ENCODE measurements around the gene MSRB1. TPM values are rescaled to one million over a fixed set of nuclear protein-coding genes. Genes with fewer than 3 reads are reported as not detected.

Gene MSRB1
- total RNA-seq, 1 experiment from 2014 or later = 26.4 TPM

DNA sequence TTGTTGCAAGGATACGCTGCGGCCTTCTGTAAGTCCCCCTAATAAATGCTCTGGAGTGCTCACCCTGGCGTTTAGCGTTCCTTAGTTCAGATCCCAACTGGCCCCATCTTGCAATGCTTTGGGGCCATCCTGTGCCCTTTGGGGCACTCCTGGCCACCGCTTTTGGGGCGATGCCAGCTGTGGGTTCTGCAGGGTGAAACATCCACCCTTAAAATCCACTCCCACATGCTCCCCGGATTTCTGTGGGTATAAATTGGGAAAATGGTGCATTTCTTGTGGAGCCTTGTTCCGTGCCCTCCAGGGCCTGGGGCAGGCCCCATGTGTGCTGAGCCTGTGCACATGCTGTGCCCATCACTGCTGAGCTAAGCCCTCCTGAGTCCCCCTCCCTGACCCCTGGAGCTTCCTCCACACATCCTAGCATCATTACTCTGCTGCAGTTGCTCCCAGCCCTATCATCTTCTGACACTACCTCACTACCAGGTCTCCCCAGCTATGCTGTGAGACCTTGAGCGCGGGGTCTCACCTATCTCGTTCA is 6.0 kb downstream of the MSRB1 start:
- CTCF ChIA-PET = no interaction called here
- H3K36me3 Mint-ChIP-seq = peaks cover 12% of the 10 kb centered on the region
- DNase-seq (ENCODE audit: low spot score) = no peak
- ATAC-seq = no peak
- H3K4me3 Mint-ChIP-seq = no peak overlapping the region
- H3K4me1 Mint-ChIP-seq = peaks cover 9% of the 10 kb centered on the region
- POLR2A ChIA-PET = no interaction called here
- TF ChIP-seq, protein P1, sequence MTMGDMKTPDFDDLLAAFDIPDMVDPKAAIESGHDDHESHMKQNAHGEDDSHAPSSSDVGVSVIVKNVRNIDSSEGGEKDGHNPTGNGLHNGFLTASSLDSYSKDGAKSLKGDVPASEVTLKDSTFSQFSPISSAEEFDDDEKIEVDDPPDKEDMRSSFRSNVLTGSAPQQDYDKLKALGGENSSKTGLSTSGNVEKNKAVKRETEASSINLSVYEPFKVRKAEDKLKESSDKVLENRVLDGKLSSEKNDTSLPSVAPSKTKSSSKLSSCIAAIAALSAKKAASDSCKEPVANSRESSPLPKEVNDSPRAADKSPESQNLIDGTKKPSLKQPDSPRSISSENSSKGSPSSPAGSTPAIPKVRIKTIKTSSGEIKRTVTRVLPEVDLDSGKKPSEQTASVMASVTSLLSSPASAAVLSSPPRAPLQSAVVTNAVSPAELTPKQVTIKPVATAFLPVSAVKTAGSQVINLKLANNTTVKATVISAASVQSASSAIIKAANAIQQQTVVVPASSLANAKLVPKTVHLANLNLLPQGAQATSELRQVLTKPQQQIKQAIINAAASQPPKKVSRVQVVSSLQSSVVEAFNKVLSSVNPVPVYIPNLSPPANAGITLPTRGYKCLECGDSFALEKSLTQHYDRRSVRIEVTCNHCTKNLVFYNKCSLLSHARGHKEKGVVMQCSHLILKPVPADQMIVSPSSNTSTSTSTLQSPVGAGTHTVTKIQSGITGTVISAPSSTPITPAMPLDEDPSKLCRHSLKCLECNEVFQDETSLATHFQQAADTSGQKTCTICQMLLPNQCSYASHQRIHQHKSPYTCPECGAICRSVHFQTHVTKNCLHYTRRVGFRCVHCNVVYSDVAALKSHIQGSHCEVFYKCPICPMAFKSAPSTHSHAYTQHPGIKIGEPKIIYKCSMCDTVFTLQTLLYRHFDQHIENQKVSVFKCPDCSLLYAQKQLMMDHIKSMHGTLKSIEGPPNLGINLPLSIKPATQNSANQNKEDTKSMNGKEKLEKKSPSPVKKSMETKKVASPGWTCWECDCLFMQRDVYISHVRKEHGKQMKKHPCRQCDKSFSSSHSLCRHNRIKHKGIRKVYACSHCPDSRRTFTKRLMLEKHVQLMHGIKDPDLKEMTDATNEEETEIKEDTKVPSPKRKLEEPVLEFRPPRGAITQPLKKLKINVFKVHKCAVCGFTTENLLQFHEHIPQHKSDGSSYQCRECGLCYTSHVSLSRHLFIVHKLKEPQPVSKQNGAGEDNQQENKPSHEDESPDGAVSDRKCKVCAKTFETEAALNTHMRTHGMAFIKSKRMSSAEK (CRISPR knock-in tag; IDR thresholded peaks at IDR 0.05; ENCODE audit: borderline replicate concordance) = no peak
- TF ChIP-seq, protein P2, sequence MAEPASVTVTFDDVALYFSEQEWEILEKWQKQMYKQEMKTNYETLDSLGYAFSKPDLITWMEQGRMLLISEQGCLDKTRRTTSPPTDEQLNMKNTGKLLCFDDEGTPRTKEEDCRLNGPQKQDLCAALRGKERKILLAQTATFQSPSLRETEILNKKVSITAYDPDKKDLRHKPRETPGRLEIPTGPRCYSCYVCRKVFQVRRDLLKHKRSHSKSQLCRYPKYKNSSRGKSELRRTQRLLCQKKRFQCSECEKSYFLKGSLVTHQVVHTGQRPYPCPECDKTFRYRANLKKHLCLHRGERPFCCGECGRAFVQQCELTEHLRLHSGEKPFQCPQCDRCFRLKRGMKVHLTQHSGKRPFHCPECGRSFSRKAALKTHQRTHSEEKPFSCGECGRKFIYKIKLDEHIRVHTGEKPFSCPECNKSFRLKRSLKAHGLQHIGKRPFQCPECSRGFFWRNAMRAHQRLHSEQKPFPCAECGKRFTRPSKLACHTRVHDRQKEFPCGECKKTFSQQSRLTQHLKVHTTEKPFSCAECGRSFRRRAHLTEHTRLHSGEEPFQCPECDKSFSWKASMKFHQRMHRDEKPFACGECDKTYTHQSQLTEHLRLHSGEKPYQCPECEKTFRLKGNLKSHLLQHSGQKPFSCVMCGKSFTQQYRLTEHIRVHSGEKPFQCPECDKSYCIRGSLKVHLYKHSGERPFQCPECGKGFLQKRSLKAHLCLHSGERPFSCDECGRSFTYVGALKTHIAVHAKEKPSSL (CRISPR knock-in tag; conservative IDR thresholded peaks at IDR 0.05) = no peak
- TF ChIP-seq ZBTB21 (CRISPR knock-in tag; IDR thresholded peaks at IDR 0.05; ENCODE audit: borderline replicate concordance) = no peak
- no peaks in the 10 kb centered on the region for H3K9me3 Mint-ChIP-seq
- H3K27me3 Mint-ChIP-seq (ENCODE audit: low read depth) = peaks cover under 1% of the 10 kb centered on the region; the same call in 1 of the 2 replicates
- no peak overlapping the region for H3K27ac Mint-ChIP-seq

DNA sequence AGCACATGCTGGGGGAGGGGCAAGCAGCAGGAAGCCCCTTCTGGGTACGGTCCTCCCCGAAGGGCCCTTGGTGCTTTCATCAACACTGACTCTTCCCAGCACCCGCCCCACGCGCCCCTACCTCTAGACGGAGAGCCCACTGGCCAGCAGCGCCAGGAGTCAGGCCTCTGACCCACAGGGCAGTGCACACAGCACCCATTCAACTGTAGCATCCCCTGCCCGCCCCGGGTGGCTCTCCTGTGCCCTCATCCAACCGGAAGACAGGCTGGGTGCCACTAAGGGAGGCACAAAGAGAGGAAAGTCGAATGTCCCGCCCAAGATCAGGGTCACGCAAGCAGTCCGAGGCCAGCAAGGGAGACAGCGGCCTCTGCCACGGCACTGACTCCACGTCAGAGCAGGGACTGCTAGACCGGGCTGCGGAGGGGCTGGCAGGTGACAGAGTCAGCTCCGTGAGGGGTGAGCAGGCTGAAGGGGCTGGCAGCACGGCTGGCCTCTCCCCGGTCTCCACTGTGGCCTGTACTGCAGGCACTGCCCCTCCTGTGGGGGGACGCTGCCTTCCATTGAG is 9.8 kb downstream of the MSRB1 start:
- ChIA-PET POLR2A (no interaction called here), CTCF (interaction anchor here (1.3 to 1.7 kb wide), 5 partner anchors 8 to 106 kb away, joined by 3 to 24 read pairs (median 9); partner anchors contain the start of genes FAHD1 and HAGH)
- TF ChIP-seq, protein P2 (CRISPR knock-in tag; conservative IDR thresholded peaks at IDR 0.05) = no peak
- TF ChIP-seq ZNF138 (CRISPR knock-in tag; conservative IDR thresholded peaks at IDR 0.05) (no peak), ZBTB21 (CRISPR knock-in tag; IDR thresholded peaks at IDR 0.05; ENCODE audit: borderline replicate concordance) (no peak), GTF2I (CRISPR knock-in tag; conservative IDR thresholded peaks at IDR 0.05) (no peak), MYBL2 (CRISPR knock-in tag; IDR thresholded peaks at IDR 0.05) (no peak), KAT7 (CRISPR knock-in tag; IDR thresholded peaks at IDR 0.05; ENCODE audit: borderline replicate concordance) (no peak), ZNF671 (CRISPR knock-in tag; IDR thresholded peaks at IDR 0.05) (no peak), GABPB1 (CRISPR knock-in tag; IDR thresholded peaks at IDR 0.05) (no peak), RELA (CRISPR knock-in tag; IDR thresholded peaks at IDR 0.05; ENCODE audit: borderline replicate concordance) (no peak), GRHL2 (CRISPR knock-in tag; IDR thresholded peaks at IDR 0.05; ENCODE audit: insufficient replicate concordance, severe bottlenecking) (no peak), NR2C2 (CRISPR knock-in tag; IDR thresholded peaks at IDR 0.05) (no peak), FOXJ3 (CRISPR knock-in tag; IDR thresholded peaks at IDR 0.05; ENCODE audit: borderline replicate concordance) (no peak), SOX15 (CRISPR knock-in tag; IDR thresholded peaks at IDR 0.05) (no peak)
- TF ChIP-seq, protein P3, sequence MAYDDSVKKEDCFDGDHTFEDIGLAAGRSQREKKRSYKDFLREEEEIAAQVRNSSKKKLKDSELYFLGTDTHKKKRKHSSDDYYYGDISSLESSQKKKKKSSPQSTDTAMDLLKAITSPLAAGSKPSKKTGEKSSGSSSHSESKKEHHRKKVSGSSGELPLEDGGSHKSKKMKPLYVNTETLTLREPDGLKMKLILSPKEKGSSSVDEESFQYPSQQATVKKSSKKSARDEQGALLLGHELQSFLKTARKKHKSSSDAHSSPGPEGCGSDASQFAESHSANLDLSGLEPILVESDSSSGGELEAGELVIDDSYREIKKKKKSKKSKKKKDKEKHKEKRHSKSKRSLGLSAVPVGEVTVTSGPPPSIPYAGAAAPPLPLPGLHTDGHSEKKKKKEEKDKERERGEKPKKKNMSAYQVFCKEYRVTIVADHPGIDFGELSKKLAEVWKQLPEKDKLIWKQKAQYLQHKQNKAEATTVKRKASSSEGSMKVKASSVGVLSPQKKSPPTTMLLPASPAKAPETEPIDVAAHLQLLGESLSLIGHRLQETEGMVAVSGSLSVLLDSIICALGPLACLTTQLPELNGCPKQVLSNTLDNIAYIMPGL (CRISPR knock-in tag; IDR thresholded peaks at IDR 0.05) = no peak
- TF ChIP-seq, protein P4, sequence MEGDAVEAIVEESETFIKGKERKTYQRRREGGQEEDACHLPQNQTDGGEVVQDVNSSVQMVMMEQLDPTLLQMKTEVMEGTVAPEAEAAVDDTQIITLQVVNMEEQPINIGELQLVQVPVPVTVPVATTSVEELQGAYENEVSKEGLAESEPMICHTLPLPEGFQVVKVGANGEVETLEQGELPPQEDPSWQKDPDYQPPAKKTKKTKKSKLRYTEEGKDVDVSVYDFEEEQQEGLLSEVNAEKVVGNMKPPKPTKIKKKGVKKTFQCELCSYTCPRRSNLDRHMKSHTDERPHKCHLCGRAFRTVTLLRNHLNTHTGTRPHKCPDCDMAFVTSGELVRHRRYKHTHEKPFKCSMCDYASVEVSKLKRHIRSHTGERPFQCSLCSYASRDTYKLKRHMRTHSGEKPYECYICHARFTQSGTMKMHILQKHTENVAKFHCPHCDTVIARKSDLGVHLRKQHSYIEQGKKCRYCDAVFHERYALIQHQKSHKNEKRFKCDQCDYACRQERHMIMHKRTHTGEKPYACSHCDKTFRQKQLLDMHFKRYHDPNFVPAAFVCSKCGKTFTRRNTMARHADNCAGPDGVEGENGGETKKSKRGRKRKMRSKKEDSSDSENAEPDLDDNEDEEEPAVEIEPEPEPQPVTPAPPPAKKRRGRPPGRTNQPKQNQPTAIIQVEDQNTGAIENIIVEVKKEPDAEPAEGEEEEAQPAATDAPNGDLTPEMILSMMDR (IDR thresholded peaks at IDR 0.05) = no peak
- Mint-ChIP-seq H3K9me3 (no peaks in the 10 kb centered on the region), H3K4me1 (peaks cover 3% of the 10 kb centered on the region; the same call in 1 of the 2 replicates), H3K27ac (no peak overlapping the region), H3K36me3 (peaks cover 4% of the 10 kb centered on the region), H3K27me3 (ENCODE audit: low read depth) (peaks cover 27% of the 10 kb centered on the region), H3K4me3 (no peak overlapping the region)
- no peak for ATAC-seq
- DNase-seq (ENCODE audit: low spot score) = no peak

All from WTC11 (cell line).